SU-DHL-6 (cell line): Measurements from ENCODE around the gene STT3B.

Experiments
- H2AFZ ChIP-seq: fragments of 200-600 bp; sonication (generic); 2 replicates; pipeline ENCODE4 v1.6.1; 2014; ENCODE audit warnings: low read depth, mild to moderate bottlenecking, moderate library complexity, mixed read lengths, antibody characterized with exemption, low read length; ENCODE audit not compliant: severe bottlenecking
- H3F3A ChIP-seq: fragments of 200-600 bp; shearing (Covaris generic); 2 replicates; pipeline ENCODE4 v1.6.0; 2016; ENCODE audit warnings: antibody characterized with exemption, mild to moderate bottlenecking; ENCODE audit not compliant: insufficient read depth
- H3K27ac ChIP-seq: fragments of 200-600 bp; sonication (generic); 2 replicates; pipeline ENCODE4 v1.5.1; 2016; ENCODE audit warnings: low read depth, mild to moderate bottlenecking, low read length, moderate library complexity, mixed read lengths
- H3K27me3 ChIP-seq: fragments of 200-600 bp; sonication (generic), shearing (Covaris generic); 2 replicates; pipeline ENCODE4 v1.6.0; 2014; ENCODE audit warnings: mild to moderate bottlenecking, low read length
- H3K36me3 ChIP-seq: fragments of 200-600 bp; sonication (generic); 2 replicates; pipeline ENCODE4 v1.6.1; 2014; ENCODE audit warnings: mild to moderate bottlenecking, low read length, mixed read lengths
- H3K4me2 ChIP-seq: fragments of 300-600, 200-600 bp; shearing (Covaris generic), sonication (generic); 2 replicates; pipeline ENCODE4 v1.6.0; 2014; ENCODE audit warnings: low read length, low read depth, mild to moderate bottlenecking; ENCODE audit not compliant: poor library complexity, severe bottlenecking
- H3K4me3 ChIP-seq: fragments of 200-600 bp; sonication (generic); 2 replicates; pipeline ENCODE4 v1.5.1; 2014; ENCODE audit warnings: antibody characterized with exemption, low read length, mild to moderate bottlenecking, mixed read lengths; ENCODE audit not compliant: insufficient read depth, poor library complexity, severe bottlenecking
- H3K79me2 ChIP-seq: fragments of 200-600 bp; sonication (generic); 2 replicates; pipeline ENCODE4 v1.6.1; 2014; ENCODE audit warnings: mild to moderate bottlenecking, low read length, moderate library complexity; ENCODE audit not compliant: insufficient read depth
- H3K9ac ChIP-seq: fragments of 200-600 bp; sonication (generic); 2 replicates; pipeline ENCODE4 v1.7.0; 2014; ENCODE audit warnings: mild to moderate bottlenecking, low read length
- H3K9me2 ChIP-seq: fragments of 200-600 bp; sonication (generic); replicated peaks from 2 replicates; pipeline ENCODE4 v1.6.1; 2014; ENCODE audit warnings: low read length; ENCODE audit not compliant: insufficient read depth
- H3K9me3 ChIP-seq: fragments of 200-600 bp; sonication (generic); 2 replicates; pipeline ENCODE4 v1.6.1; 2014; ENCODE audit warnings: low read length, mixed read lengths; ENCODE audit not compliant: insufficient read depth
- H4K20me1 ChIP-seq: fragments of 200-600 bp; sonication (generic); 2 replicates; pipeline ENCODE4 v1.6.1; 2014; ENCODE audit warnings: low read depth, mild to moderate bottlenecking, antibody characterized with exemption, low read length, moderate library complexity, mixed read lengths
- EZH2phosphoT487 ChIP-seq: fragments of 200-600 bp; sonication (generic), shearing (Covaris generic); conservative IDR thresholded peaks from 2 replicates; pipeline ENCODE4 v1.6.1; 2018; ENCODE audit warnings: mild to moderate bottlenecking, antibody characterized with exemption, low read length, moderate library complexity, mixed read lengths
- TF ChIP-seq, protein P1 (sequence below): fragments of 200-600 bp; sonication (generic); IDR thresholded peaks from one replicate; pipeline ENCODE4 v1.5.1; 2017; ENCODE audit warnings: antibody characterized with exemption, mild to moderate bottlenecking, low read length, moderate library complexity; ENCODE audit not compliant: insufficient read depth, poor library complexity, severe bottlenecking

The STT3B gene

DNA sequence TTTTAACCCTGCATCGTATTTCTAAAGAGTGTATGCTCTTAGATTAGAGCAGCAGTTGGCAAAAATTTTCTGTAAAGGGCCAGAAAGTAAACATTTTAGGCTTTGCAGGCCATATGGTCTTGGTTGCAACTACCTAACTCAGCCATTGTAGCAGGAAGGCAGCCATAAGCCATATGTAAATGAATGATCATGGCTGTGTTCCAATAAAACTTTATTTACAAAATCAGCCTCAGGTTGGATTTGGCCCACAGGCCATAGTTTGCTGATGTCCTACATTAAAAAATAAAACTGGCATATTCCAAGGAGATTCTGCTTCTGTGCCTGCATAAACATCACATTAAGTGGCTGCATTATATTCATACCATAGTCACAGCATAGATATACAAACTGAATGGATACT, 134.9 kb downstream of the STT3B start:
- no peaks in the 10 kb centered on the region for H3K9me3 ChIP-seq
- no peak overlapping the region for H3K9ac ChIP-seq
- no peaks in the 10 kb centered on the region for H4K20me1 ChIP-seq
- no peak overlapping the region for H3K4me3 ChIP-seq
- no peak overlapping the region for H3K4me2 ChIP-seq
- H3K27me3 ChIP-seq = no peaks in the 10 kb centered on the region
- H3K9me2 ChIP-seq = no peaks in the 10 kb centered on the region
- no peak for TF ChIP-seq EZH2phosphoT487
- TF ChIP-seq, protein P1, sequence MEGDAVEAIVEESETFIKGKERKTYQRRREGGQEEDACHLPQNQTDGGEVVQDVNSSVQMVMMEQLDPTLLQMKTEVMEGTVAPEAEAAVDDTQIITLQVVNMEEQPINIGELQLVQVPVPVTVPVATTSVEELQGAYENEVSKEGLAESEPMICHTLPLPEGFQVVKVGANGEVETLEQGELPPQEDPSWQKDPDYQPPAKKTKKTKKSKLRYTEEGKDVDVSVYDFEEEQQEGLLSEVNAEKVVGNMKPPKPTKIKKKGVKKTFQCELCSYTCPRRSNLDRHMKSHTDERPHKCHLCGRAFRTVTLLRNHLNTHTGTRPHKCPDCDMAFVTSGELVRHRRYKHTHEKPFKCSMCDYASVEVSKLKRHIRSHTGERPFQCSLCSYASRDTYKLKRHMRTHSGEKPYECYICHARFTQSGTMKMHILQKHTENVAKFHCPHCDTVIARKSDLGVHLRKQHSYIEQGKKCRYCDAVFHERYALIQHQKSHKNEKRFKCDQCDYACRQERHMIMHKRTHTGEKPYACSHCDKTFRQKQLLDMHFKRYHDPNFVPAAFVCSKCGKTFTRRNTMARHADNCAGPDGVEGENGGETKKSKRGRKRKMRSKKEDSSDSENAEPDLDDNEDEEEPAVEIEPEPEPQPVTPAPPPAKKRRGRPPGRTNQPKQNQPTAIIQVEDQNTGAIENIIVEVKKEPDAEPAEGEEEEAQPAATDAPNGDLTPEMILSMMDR = no peak
- H3K36me3 ChIP-seq = peaks cover 22% of the 10 kb centered on the region
- no peak overlapping the region for H2AFZ ChIP-seq
- no peak overlapping the region for H3K27ac ChIP-seq
- H3F3A ChIP-seq = 0 out of 2 replicates have a peak, but pooled peaks cover 4% of the 10 kb centered on the region
- no peaks in the 10 kb centered on the region for H3K79me2 ChIP-seq

DNA sequence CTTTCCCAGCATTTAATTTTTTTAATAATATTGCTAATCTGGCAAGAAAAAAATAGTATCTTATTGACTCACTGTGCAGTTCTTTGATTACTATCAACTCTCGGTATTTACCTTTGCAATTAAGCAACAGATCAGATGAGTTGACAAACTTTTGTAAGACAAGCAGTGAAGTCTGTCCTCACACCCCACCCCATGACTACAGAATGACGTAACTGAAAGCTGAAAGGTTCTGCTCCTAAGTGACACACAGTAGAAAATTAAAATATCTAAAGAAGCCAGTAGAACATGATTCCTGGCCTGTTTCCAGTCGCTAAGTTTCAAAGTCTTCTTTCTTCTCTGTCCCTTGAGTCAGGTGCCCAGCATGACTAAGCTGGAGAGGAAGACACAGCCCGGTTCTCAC, 135.5 kb downstream of the STT3B start:
- Histone ChIP-seq H3K9ac (no peak overlapping the region), H3K4me2 (no peak overlapping the region), H3K79me2 (0 out of 2 replicates have a peak, but pooled peaks cover 2% of the 10 kb centered on the region), H3K27ac (no peak overlapping the region), H3K27me3 (no peaks in the 10 kb centered on the region), H2AFZ (no peak overlapping the region), H3K36me3 (peaks cover 25% of the 10 kb centered on the region), H3K9me3 (no peaks in the 10 kb centered on the region), H3K4me3 (no peak overlapping the region), H3K9me2 (no peaks in the 10 kb centered on the region), H4K20me1 (no peaks in the 10 kb centered on the region), H3F3A (0 out of 2 replicates have a peak, but pooled peaks cover 4% of the 10 kb centered on the region)
- no peak for TF ChIP-seq EZH2phosphoT487
- TF ChIP-seq, protein P1 = no peak

DNA sequence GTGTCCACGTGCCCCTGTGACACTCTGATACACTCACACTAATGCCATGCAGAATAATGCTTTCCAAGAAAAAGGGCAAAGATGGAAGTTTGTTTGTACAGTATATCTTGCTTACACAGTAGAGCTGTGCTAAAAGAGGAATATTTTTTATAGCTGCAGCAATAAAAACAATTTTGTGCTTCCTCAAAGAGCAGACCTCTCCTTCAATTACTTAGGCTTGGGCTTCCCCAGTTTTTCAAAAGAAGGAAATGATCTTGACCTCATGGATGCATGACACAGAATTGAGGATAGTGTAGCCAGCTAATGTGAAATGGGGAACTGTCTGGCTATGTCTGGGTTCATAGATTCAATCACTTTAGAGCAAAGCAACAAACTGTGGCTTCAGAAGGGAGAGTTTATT, 137.4 kb downstream of the STT3B start:
- TF ChIP-seq EZH2phosphoT487 = no peak
- TF ChIP-seq, protein P1 = no peak
- Histone ChIP-seq H3K36me3 (peaks cover 28% of the 10 kb centered on the region), H3K79me2 (peaks cover 8% of the 10 kb centered on the region; the same call in 1 of the 2 replicates), H3K9me2 (no peaks in the 10 kb centered on the region), H4K20me1 (no peaks in the 10 kb centered on the region), H3K9ac (no peak overlapping the region), H3K9me3 (no peaks in the 10 kb centered on the region), H3K27me3 (no peaks in the 10 kb centered on the region), H3K27ac (no peak overlapping the region), H3F3A (0 out of 2 replicates have a peak, but pooled peaks cover 4% of the 10 kb centered on the region), H3K4me3 (no peak overlapping the region), H3K4me2 (no peak overlapping the region), H2AFZ (no peak overlapping the region)
